Activated T-helper 1 cell treated with Interleukin-2 at 50 U/mL for 16 hours (primary cell): ENCODE data around the gene JPH2.
"Not testable (repeated sequence)": the region's sequence is repeated elsewhere in the genome, so short reads cannot be mapped to it uniquely, and the experiment has no call there.

Experiments used
- DNase-seq: peaks from one replicate; pipeline ENCODE4 v3.0.0-alpha.2; 2020; ENCODE audit warnings: low read depth

JPH2 gene

DNA sequence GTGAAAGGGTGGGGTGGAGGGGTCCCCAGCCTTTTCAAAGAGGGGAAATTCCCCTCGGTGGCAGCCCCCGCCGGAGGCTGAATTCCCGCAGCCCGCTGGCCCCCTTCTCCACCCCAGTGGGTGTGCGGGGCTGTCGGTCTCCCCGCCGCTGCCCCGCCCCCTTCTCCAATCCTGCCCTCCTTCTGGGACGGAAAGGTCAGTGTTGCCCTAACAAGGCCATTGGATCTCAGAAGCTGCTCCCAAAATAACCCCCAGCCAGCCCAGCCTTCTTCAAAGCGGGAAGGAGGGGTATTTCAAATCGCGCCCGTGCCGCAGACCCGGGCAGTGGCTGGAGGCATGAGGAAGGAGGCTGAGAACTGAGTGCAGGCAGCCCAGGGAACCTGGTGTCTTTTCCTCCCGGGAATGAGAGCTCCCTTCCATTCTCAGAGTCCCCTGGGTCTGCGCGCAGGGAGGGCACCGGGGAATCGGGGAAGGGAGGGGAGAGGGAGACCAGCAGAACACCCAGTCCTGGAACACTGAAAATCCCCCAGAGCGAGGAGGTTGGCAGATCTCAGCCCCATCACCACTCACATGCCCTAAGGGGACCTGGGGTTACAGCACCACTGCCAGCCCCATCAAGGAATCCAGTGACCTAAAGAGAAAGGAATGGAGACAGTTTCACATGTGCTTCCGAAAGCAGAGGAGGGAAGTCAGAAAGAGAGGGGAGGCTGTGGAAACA, at the start of gene JPH2:
Gene JPH2 (minus strand): TSS at position 135 of the 718 bp plus-strand sequence. CDS start 483 bp downstream, outside the sequence.
- DNase-seq: no peak

DNA sequence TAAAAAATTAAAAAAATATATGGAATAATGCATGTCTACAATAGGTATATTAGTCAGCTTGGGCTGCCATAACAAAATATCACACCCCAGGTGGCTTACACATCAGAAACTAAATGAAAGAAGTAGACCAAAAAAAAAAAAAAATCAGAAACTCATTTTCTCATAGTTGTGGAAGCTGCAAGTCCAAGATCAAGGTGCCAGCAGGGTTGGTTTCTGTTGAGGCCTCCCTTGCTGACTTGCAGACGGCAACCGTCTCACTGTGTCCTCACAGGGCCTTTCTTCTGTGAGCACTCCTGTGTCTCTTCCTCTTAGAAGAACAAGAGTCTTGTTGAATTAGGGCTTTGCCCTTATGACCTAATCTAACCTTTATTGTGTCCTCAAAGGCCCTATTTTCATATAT, 48.7 kb upstream of the JPH2 start:
- no peak for DNase-seq

DNA sequence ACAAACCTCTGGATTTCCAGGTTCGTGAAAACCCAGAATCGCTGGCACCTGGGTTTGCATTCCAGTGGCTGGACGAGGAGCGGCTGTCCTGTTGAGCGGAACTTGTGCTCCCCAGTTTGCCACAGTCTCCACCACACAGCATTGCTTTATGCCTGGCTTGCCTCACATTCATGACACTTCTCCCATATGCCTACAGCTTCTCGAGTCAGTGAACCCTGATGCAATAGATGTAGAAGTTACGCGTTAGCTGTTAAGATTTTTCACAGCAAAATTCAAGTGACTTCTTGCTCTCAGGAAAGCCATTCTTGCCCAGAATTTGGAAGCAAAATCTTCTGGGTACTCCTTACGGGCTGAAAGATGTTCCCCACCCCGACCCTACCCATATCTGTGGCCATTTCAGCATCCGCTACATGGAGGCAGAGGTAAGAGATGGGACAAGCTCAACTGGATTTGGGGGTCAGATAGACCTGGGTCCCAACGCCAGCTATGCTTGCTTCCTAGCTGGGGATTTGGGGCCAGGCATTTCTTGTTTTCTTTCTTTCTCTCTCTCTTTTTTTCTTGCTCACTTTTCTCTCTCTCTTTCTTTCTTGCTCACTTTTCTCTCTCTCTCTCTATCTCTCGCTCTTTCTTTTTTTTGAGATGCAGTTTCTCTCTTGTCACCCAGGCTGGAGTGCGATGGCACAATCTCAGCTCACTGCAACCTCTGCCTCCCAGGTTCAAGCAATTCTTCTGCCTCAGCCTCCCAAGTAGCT, 47.8 kb upstream of the JPH2 start:
- no peak for DNase-seq

GRCh38 chr20:44233436-44234016, 46.5 kb upstream of the JPH2 start:
- no peak for DNase-seq

- not testable (repeated sequence) for DNase-seq
These were observed 45.5 kb upstream of the JPH2 start for GRCh38 chr20:44232469-44232856.

GRCh38 chr20:44231713-44232468, 44.9 kb upstream of the JPH2 start:
- no peak for DNase-seq

DNA sequence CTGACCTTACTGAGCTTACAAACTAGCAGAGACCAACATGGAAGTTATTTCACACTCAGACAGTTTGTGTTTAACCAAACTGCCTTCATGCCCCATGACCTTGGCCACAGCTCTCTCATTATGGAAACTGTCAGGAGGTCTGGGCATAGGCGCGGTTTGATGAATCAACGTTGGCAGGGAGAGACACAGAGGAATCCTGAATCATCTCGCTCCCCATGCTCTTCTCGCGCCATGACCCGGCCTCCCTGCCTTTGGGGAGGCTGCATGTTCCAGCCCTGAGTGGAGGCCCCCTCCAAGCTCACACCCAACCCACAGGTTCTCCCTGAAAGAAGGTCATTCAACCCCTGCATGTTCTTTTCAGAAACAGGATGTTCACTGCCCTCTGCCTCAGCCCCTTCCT, 44.2 kb upstream of the JPH2 start:
- no peak for DNase-seq

DNA sequence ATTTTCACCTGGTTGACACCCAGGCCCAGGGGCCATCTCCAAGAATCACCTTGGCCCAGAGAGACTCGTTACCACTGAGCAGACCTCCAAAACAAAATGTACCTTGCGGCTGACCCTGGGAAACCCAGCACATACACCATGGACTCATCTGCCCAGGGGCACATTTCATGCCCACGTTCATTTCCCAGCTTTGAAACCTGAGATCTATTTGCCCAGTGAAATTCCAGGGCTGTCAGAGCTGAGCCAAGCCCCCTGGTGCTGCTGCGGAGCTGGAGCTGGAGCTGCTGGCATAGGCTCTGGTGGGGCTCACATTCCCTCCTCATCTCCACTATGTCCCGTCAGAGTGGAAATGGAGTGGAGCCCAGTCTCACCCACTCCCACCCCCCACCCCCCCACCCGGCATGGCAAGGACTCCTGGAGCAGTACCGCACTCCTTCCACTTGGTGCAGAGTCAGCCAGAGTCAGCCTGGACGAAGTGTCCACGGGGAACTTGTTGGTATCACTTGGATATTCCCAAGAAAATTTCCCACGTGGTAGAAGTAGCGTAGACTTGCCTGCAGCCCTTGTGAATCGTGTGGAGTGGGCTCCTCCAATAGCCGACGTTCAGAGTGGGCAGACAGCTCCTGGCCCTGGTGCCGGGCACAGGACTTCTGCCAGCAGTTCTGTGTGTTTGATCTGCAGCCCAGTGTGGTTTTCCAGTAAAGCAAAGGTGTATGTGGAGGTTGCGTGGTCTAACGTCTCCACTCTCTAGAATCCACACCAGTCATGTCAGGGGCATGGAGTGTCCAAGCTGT, 41.7 kb upstream of the JPH2 start:
- no peak for DNase-seq

DNA sequence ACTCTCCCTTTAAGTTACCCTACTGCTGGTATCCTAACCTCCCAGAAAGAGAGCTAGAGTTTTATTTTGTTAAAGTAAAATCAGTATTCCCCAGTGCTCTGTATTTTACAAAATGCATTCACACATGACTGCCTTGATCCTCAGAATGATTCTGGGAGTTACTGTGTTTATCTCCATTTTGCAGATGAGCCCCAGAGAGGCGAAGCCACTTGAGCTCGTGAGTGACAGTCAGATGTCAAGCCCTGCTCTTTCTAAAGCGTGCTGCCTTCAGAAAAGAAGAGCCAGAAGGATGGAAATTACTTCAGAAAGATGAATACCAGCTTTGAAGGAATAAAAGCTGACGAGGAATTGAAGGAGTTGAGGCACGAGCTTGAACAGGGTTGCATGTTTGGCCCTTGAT, 37.6 kb upstream of the JPH2 start:
- no peak for DNase-seq

DNA sequence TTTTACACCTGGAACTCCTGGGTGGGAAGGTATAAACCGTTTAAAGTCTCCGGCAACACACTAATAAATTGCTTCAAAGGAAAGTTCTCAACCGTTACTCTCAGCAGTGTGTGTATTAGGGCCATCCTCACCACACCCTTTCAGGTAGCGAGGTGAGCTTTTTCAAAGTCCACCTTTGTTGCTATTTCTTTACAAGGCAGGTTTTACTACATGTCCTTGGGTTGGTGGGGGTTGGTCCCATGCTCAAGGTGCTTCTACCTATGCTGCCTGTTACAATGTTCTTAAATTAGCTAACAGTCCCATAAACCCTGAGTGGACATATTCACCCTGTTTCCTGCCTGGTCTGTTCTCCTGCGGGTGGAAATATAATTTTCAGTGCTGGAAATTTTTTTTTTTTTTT, 36.7 kb upstream of the JPH2 start:
- no peak for DNase-seq

DNA sequence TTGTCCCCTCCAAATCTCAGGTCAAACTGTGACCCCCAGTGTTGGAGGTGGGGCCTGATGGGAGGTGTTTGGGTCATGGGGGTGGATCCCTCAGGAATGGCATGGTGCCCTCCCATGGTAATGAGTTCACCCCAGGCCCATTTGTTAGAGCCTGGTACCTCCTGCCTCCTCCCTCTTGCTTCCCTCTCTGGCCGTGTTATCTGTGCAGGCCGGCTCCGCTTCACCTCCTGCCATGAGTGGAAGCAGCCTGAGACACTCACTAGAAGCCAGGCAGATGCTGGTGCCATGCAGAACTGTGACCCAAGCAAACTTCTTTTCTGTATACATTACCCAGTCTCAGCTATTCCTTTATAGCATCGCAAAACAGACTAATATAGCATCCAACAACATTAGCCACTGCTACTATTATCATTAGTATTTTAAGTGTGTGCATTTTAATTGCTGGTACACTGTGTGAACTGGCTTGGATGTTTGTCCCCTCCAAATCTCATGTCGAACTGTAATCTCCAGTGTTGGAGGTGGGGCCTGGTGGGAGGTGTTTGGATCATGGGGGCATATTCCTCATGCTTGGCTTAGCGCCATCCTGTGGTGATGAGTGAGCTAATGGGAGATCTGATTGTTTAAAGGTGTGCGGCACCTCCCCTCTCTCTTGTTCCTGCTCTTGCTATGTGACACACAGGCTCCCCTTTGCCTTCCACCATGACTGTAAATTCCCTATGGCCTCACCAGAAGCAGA, 35.8 kb upstream of the JPH2 start:
- DNase-seq: no peak

GRCh38 chr20:44222027-44222426, 35.0 kb upstream of the JPH2 start:
- DNase-seq: no peak

GRCh38 chr20:44221368-44221954, 34.5 kb upstream of the JPH2 start:
- no peak for DNase-seq

- DNase-seq: no peak
These were observed 32.8 kb upstream of the JPH2 start for GRCh38 chr20:44219791-44220190.

GRCh38 chr20:44219170-44219730, 32.3 kb upstream of the JPH2 start:
- DNase-seq: no peak

DNA sequence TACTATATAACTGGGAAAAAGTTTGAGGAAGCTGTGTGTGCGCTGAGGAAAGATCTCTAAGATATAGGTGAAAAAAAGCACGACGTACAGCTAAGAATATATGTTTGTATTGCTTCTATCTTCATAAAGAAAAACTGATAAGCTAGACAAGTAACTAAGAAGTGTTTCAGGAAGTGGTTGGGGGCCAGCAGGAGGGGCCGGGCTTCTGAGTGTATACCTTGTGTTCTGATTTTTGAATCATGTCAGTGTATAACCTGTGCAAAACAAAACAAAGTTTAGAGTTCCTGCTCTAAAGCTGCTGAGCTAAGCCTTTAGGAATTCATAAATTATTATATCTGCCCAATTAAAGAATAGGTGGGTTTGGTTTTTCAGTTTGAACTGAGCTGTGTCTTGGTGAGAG, 31.5 kb upstream of the JPH2 start:
- peak; percentile 34 for DNase-seq

DNA sequence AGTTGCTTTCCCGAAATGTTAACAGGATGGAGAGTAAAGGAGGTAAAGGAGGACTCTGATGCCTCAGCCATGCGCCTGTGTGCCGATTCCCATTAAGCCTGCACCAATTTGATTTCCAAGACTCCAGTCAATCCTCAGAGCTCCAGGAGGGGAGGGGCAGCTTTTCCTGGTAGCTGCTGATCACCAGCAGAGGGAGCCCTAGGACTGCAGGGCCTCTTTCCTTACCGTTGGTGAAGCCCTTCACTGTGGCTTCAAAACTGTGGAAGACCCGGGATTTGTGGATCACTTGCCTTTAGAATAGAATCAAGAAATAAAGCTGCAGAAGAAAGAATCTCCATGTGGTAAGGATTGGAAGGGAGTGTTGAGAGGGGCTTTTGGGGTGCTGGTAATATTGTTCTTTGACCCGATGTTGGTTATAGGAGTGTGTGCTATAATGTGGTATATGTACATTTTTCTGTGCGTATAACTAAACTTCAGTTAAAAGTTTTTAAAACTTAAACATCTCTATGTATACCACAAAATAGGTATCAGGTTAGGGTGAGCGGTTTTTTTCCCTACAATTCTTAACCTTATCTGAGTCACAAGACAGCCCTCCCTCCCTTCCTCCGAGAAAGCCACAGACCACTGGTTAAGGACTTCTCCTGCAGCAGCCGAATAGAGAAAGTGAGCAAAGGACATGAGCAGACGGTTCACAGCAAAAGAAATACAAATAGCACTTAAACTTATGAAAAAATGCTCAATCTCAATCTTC, 30.5 kb upstream of the JPH2 start:
- DNase-seq: peak; percentile 46

DNA sequence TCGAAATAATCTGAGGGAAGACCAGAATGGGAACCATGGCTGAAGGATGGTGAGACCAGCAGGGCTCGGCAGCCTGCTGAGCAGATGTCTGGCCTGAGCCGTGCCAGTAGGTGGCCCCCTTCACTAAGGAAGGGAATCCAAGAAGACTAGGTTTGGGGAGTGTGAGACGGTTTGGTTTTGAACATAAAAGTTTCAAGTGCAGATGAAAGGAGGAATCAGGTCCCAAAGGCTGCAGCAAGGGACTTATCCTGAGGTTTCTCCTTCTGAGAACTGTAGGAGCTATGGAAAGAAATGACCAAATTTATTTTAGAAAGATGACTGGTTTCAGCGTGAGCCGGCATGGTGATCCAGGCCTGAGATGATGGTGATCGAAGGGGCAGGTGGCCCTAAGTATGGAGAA, 28.1 kb upstream of the JPH2 start:
- DNase-seq: peak; percentile 53

- DNase-seq: no peak
These were observed 25.8 kb upstream of the JPH2 start for GRCh38 chr20:44212792-44213191.
